Measurements from ENCODE around the gene TMIE. TPM values are rescaled to one million over a fixed set of nuclear protein-coding genes. Genes with fewer than 3 reads are reported as not detected.
A peak's percentile ranks its signal among the peaks of the same experiment; 100 is the strongest.

The TMIE gene
- total RNA-seq, 4 donors from 2014 or later: not detected

DNA sequence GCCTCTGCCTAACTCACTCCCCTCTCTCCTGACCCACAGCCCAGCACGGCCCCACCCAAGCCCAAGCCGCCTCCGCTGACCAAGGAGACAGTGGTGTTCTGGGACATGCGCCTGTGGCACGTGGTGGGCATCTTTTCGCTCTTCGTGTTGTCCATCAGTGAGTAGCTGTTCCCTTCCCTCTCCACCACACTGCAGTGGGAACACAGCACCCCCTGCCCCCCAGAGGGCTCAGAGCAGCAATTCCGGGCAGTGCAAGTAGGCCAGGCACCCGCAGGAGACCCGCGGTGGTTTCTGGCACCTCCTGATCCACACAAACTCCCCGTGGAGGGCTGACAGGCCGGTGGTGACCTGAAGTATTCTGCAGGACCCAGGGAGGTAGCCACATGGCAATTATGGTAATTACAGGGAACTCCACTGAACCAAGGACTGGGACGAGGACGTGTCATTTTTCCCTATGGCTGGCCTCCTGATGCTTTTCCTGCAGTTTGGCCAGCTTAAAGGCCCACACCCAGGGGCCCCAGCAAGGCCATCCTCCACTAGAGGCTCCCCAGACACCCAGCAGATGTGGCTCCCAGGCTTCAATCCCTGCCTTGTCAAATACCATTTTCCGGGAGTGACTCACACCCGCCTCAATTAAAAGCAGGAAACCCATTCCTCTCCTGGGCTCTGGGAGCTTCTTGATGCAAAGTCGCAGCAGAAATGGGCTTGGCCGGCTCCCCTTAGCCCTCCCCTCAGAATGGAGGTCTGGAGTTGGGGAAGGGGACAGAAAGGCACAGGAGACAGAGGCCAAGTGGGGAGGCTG is 4.8 kb downstream of the TMIE start:
- peak; percentile 14 for DNase-seq
- Histone ChIP-seq H3K9me3 (no peaks in the 10 kb centered on the region), H3K27ac (no peak overlapping the region), H3K36me3 (no peaks in the 10 kb centered on the region), H3K27me3 (peaks cover 21% of the 10 kb centered on the region), H3K4me3 (no peak overlapping the region), H3K4me1 (peaks cover 0 to 8% (median 6%) of the 10 kb centered on the region in 4 donors)
- TF ChIP-seq POLR2A (IDR thresholded peaks at IDR 0.05): no peak
- no peak for TF ChIP-seq EP300 (IDR thresholded peaks at IDR 0.05; ENCODE audit: low read depth)
- TF ChIP-seq POLR2AphosphoS5 (IDR thresholded peaks at IDR 0.05): no peak
- no peak for TF ChIP-seq CTCF (IDR thresholded peaks at IDR 0.05)
- WGBS, 2 donors (ENCODE audit: low coverage in 1 of 2): 74% methylated on average over 13 of the region's 19 CpGs; no CpG with 5 or more reads in 1 of the 2 donors
- in situ Hi-C loops (cut with MboI; ENCODE audit: low pct_ligation_motif_present in 1 of 4, low pct_unique_long_range_greater_than_20kb in 1 of 4, low sequenced_read_pairs in 3 of 4) (loop anchor here (25.0 kb wide), 4 partner anchors 156 to 656 kb away; partner anchors contain the start of gene MYL3 (in 1 of the 4)), intact Hi-C loops (cut with DNase I; ENCODE audit: low total_unique reads) (loop anchor here (2.0 to 10.0 kb wide), 2 partner anchors 159 to 203 kb away; partner anchors contain the start of gene MYL3)

DNA sequence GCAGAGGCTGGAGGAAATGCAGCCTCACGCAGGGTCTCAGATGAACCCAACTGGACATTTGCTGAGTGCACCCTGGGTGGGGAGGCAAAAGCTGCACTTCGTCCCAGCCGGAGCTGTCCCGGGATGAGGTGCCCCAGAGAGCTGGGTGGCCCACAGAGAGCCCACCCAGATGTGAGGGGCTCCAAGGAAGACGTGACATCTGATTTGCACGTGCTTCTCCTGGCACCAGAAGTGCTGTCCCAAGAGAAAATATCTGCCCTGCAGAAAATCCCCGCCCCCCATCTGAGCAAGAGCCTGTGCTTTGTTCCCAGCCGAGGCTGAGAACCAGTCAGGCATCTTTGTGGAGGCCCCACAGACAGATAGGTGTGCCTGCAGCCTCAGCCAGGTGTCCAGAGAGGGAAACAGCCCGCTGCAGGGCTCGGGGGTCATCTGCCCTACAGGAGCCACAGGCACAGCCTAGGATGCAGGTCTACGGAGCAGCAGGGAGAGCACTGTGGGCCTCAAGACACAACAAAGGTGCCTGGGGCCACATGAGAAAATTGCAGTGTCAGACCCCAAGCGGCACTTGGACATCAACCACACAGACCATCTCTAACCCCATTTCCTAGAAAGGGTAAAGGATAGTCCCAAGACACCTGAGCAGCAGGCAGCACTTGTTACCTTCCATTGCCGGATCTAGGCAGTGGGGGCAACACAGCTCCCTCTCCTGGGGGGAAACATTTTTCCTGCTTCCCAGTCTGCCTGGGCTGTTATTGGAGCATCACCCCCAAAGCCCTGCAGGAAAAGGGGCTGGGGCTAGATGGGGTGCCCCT is 5.8 kb downstream of the TMIE start:
- Histone ChIP-seq H3K27me3 (peaks cover 11% of the 10 kb centered on the region), H3K4me1 (no peaks in the 10 kb centered on the region), H3K4me3 (no peak overlapping the region), H3K9me3 (no peaks in the 10 kb centered on the region), H3K36me3 (no peaks in the 10 kb centered on the region), H3K27ac (no peak overlapping the region)
- DNase-seq: peak; percentile 5
- 74 to 100% methylated on average over 1 to 13 of the region's 13 CpGs for WGBS, 2 donors (ENCODE audit: low coverage in 1 of 2)
- in situ Hi-C loops (cut with MboI; ENCODE audit: low pct_ligation_motif_present in 1 of 4, low pct_unique_long_range_greater_than_20kb in 1 of 4, low sequenced_read_pairs in 3 of 4) (loop anchor here (25.0 kb wide), 4 partner anchors 155 to 655 kb away; partner anchors contain the start of gene MYL3 (in 1 of the 4)), intact Hi-C loops (cut with DNase I; ENCODE audit: low total_unique reads) (loop anchor here (10.0 kb wide), 1 partner anchor 158 kb away; the partner anchor contains the start of gene MYL3)
- TF ChIP-seq EP300 (IDR thresholded peaks at IDR 0.05; ENCODE audit: low read depth) (no peak), POLR2AphosphoS5 (IDR thresholded peaks at IDR 0.05) (no peak), CTCF (IDR thresholded peaks at IDR 0.05) (no peak), POLR2A (IDR thresholded peaks at IDR 0.05) (no peak)

DNA sequence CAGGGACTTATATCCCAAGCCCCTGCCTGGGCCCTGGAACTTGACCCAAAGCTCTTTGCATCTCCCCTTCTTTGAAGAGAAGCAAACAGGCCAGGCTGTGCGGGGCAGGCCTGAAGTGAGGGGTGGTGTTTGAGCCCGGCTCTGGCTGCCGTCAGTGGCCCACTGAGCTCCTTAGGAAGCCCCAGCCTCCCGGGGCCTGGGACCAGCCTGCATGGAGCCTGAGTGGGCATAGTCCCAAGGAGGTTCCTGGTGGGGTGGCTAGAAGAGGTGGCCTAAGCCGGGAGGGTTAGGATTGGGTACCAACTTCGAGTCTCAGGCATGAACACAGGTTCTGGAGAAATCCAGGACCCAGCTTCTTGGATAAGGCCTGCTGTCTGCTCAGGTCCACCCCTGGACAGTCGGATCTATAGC is 6.4 kb downstream of the TMIE start:
- 60 to 78% methylated on average over 1 to 7 of the region's 7 CpGs for WGBS, 2 donors (ENCODE audit: low coverage in 1 of 2)

More for the DNA sequence above, 6.4 kb downstream of the TMIE start:
- H3K4me3 ChIP-seq: no peak overlapping the region
- intact Hi-C loops (cut with DNase I; ENCODE audit: low total_unique reads) (loop anchor here (10.0 kb wide), 1 partner anchor 157 kb away; the partner anchor contains the start of gene MYL3), in situ Hi-C loops (cut with MboI; ENCODE audit: low pct_ligation_motif_present in 1 of 4, low pct_unique_long_range_greater_than_20kb in 1 of 4, low sequenced_read_pairs in 3 of 4) (loop anchor here (25.0 kb wide), 4 partner anchors 155 to 655 kb away; partner anchors contain the start of gene MYL3 (in 1 of the 4))
- H3K4me1 ChIP-seq: no peaks in the 10 kb centered on the region
- TF ChIP-seq POLR2AphosphoS5 (IDR thresholded peaks at IDR 0.05): no peak
- no peak for TF ChIP-seq POLR2A (IDR thresholded peaks at IDR 0.05)
- TF ChIP-seq EP300 (IDR thresholded peaks at IDR 0.05; ENCODE audit: low read depth): no peak
- no peak for TF ChIP-seq CTCF (IDR thresholded peaks at IDR 0.05)
- H3K27ac ChIP-seq: no peak overlapping the region
- H3K9me3 ChIP-seq: no peaks in the 10 kb centered on the region
- H3K27me3 ChIP-seq: peaks cover 4% of the 10 kb centered on the region
- DNase-seq: peak; percentile 5
- no peaks in the 10 kb centered on the region for H3K36me3 ChIP-seq
